HG02798 (cell line): ENCODE results near the gene TMPRSS2.

Experiments used
- ATAC-seq: cut with Tn5 transposase; IDR thresholded peaks from one replicate; pipeline ENCODE4 v1.9.1; 2021; ENCODE audit warnings: mild to moderate bottlenecking; ENCODE audit not compliant: unreplicated experiment, poor library complexity

Gene TMPRSS2

DNA sequence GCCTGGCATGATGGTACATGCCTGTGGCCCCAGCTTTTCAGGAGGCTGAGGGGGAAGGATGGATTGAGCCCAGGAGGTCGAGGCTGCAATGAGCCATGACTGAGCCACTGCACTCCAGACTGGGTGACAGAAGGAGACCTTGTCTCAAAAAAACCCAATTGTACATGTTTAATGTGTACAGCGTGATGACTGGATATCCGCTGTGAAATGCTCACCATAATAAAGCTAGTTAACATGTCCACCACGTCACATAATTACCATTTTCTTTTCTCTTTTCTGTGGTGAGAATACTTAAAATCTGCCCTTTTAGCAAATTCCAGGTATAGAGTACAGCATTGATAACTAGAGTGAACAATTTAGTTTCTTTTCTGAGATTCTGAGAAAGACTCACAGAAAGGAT is 24.0 kb downstream of the TMPRSS2 start:
- no peak for ATAC-seq

- ATAC-seq = no peak
Measured at GRCh38 chr21:41483415-41483814, 24.5 kb downstream of the TMPRSS2 start.

- ATAC-seq = no peak
Measured at GRCh38 chr21:41482980-41483379, 25.0 kb downstream of the TMPRSS2 start.

DNA sequence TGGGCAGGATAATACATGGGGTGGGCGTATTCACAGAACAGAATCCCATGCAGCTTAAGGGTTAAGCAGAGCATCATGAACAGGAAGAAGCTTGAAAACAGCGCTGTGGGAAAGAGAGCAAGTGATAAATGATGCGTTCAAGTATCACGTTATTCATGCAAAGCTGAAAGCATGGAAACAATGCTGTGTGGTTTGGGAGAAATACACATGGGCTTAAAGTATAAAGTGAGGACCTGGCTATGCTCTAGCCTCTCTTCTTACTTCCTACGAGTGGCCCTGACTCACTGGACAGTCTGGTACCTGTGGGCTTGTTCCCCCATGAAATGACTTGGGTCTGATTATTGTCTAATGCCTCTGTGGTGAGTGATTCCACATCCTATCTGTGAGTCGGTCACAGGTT is 25.7 kb downstream of the TMPRSS2 start:
- ATAC-seq = no peak

GRCh38 chr21:41481191-41481590 is 26.8 kb downstream of the TMPRSS2 start:
- no peak for ATAC-seq

DNA sequence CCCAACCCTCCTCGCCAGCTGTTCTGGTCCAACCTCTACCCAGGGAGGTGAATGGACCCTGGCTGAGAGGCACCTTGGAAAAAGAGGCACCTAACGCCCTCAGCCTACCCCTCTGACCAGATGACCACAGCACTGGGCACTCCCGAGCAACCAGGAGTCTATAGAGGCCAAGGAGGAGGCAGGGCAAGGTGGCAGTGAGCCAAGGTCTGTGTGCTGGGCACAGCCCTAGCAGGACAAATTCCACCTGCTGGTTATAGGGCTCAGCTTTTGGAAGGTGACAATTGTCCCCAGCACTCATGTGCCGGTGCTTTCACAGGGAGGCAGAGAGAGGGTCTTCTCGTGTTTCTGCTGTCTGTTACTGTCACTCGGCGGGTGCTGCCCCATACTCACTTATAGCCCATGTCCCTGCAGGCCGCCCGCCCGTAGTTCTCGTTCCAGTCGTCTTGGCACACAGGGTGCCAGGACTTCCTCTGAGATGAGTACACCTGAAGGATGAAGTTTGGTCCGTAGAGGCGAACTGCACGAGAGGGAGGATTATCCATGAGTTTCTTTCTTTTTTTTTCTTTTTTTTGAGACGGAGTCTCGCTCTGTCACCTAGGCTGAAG is 27.8 kb downstream of the TMPRSS2 start:
- ATAC-seq = no peak

- ATAC-seq = no peak
Measured at GRCh38 chr21:41479686-41480085, 28.3 kb downstream of the TMPRSS2 start.

DNA sequence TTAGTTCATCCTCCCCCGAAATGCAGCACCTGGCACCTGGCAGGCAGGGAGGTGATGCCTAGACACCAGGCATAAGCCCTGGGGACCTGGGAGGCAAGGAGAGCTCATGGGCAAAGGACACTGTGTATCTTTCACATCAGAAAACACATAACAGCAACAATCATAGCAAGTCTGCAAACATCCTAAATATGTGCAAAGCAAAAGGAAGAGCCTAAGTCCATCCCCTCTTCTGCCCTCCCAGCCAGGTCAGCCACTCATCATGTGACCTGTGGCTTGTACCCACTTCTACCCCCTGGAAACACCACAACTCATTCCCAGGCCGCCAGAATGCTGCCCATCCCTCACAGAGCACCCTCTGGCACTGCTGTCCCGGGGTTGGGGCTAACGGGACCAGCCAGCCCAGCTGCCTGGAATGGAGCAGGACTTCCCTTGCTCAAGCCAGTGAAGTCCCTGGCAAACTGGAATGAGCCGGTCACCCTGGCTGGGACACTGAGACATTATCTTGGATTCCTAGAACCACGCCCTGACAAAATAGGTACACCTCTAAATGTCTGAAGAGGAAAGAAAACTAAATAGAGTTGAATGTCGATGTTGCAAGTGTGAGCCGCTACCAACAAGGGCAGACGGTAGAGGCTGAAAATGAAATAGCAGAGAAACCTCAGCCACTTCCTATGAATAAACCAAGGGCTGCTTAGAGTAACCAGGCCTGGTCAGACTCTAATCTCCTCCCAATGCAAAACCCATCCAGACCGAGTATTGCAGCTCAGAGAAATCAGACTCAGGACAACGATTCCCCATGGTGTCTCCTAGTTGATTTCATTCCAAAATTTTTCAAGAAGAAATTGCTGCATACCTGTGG is 29.4 kb downstream of the TMPRSS2 start:
- no peak for ATAC-seq

DNA sequence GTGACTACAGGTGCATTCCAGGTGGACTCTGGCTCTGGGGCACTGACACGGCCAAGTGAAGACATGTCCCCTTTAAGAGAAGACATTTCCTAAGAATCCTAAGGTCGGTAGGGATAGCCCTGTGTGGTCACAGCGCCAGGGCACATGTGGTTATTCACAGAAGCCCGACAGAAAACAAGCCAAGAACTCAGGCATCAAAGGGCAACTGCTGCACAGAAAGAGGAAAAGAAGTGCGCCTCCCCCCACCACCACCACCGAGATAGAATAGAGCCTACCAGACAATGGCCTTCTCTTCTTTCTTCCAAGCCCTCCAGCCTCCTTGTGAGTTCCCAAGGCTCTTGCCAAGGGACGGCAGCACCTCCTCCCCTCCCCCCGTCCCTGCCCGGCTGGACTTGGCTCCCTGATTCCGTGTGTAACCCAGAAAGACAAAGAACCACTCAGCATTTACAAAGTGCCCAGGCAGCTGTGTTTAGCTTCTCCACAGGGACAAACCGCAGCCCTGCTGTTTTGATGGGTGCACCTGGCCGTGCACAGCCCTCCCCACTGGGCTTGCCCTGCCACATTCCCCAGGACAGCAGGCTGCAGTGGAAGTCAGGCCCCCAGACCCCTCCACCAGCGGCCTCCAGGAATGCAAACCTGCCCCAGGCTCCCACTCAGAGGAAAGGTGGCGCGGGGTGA is 30.2 kb downstream of the TMPRSS2 start:
- ATAC-seq = no peak

- no peak for ATAC-seq
Measured at GRCh38 chr21:41475714-41476420, 32.1 kb downstream of the TMPRSS2 start.

DNA sequence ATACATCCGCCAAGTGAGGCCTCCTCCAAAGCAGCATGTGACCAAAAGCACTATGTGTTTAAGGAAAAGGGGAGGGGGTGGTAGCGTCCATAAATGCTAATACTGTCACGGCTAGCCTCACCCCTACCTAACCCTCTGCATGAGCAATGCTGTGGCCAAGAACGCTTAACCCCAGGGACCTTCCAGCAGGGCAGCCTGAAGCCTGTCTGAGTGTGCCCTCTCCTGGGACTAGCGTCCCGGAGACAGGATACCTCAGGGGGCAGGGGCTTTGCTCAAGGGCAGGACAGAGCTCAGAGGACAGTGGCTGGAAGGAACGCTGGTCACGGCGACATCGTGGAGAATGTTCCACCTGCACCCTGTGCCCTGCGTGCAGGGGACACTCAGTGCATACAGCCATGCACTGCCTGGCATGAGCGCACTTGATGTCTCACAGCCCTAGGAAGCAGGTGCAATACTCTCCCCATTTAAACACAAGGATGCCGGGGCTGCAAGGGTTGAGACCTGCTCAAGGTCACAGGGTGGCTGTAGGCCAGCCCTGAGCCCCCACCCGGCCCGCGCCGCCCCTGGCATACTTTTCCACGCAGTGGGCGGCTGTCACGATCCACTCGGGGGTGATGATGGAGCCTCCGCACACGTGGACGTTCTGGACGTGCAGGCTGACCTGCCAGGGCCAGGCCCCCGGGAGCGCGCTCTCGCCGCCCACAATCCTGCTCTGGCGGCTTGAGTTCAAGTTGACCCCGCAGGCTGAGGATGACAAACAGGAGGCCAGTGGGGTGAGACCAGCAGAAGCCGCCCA is 35.0 kb downstream of the TMPRSS2 start:
- ATAC-seq = no peak

GRCh38 chr21:41470054-41470453 is 37.9 kb downstream of the TMPRSS2 start:
- ATAC-seq = no peak

GRCh38 chr21:41466024-41466820 is 41.7 kb downstream of the TMPRSS2 start:
- ATAC-seq = no peak

DNA sequence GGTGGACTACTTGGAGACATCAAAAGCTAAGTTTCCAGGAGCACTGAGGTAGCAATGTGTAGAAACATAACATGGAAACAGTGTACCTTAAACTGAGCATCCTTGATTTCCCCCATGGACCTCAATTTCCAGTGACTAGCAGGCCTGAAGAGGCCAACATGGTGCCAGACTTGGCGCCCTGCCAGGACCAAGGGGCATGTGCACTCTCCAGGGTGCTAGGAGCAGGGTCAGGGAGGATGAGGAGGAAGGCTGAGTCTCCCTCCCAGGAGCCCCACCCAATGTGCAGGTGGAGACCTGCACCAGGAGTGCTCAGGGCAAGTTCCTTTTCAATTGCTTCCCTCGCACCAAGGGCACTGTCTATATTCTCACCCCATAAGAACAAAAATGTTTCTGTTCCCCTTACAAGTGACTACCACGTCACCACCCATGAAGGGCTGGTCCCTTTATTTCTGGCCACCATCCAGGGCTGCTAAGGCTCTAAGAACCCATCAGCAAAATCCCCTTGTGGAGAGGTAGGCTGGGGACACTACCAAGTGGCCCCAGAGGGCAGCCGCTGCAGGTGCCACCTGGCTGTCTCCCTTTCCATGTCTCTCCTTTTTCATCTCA is 42.7 kb downstream of the TMPRSS2 start:
- no peak for ATAC-seq

- ATAC-seq = peak; percentile 62
Measured at GRCh38 chr21:41460578-41461527, 47.1 kb downstream of the TMPRSS2 start.

DNA sequence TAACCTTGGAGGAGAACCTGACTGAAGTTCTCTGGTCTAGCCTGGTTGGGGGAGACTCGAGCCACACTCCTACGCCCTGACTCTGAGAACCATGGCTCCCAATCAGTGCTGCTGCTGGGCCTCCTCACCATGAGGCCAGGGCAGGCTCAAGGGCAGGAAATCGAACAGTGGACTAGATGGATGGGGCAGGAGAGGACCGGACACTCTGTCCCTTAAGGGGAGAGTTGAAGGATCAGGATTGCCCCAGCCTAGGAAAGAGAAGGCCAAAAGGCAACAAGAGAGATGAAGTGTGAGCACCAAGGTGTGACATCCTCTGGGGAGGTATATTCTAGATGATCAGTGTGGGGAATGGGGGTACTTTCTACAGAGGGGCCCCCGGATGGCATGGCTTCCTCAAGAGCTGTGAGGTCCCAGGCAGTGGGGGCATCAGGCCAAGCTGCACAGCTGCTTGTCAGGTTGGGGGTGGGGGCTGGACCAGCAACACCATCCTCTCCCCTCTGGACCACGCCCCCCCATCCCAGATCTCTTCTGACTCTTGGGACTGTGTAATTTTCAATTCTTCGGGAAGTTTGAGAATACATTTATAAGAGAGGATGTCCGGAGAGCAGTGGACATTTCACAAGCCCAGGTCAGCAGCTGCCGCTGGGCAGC is 47.9 kb downstream of the TMPRSS2 start:
- ATAC-seq = no peak

DNA sequence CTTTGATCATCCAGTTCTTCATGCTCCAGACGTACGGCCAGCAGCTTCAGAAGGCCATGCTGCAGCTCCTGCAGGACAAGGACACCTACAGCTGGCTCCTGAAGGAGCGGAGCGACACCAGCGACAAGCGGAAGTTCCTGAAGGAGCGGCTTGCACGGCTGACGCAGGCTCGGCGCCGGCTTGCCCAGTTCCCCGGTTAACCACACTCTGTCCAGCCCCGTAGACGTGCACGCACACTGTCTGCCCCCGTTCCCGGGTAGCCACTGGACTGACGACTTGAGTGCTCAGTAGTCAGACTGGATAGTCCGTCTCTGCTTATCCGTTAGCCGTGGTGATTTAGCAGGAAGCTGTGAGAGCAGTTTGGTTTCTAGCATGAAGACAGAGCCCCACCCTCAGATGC is 49.4 kb downstream of the TMPRSS2 start:
- ATAC-seq = no peak
